Middle frontal gyrus (tissue), 1 donor: Measurements from ENCODE around the gene MAP7.
"Not testable (repeated sequence)": the region's sequence is repeated elsewhere in the genome, so short reads cannot be mapped to it uniquely, and the experiment has no call there.

Experiments
- DNase-seq: peaks from one replicate; pipeline ENCODE4 v3.0.0-alpha.2; 2015; ENCODE audit warnings: low spot score; ENCODE audit errors: extremely low spot score

The MAP7 gene

DNA sequence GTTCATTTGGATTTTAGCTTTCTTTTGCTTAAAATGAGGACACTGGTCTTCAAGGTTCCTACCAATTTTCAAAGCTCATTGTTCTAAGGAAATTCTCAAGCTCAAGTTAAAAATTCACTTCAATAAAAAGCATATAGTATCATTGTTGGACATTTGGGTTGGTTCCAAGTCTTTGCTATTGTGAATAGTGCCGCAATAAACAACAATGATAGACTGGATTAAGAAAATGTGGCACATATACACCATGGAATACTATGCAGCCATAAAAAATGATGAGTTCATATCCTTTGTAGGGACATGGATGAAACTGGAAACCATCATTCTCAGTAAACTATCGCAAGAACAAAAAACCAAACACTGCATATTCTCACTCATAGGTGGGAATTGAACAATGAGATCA, 159.3 kb downstream of the MAP7 start:
- not testable (repeated sequence) for DNase-seq

DNA sequence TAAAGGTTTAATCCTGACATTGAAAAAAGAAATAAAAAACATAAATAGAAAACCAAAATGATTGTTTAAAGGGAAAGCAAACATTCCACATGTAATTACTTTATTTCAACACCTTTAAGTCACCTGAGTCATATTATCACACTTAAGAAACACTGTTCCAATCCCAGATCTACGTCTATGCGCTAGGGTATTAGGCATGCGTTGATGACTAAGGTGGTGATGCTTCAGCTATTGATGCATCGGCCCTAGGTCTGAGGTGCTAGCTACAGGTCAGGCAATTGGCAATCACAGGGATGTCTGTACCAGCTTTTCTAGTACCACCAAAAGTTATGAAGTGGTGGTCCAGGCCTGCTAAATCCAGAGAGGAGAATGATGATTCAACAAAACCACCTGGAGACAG, 162.9 kb downstream of the MAP7 start:
- no peak for DNase-seq

DNA sequence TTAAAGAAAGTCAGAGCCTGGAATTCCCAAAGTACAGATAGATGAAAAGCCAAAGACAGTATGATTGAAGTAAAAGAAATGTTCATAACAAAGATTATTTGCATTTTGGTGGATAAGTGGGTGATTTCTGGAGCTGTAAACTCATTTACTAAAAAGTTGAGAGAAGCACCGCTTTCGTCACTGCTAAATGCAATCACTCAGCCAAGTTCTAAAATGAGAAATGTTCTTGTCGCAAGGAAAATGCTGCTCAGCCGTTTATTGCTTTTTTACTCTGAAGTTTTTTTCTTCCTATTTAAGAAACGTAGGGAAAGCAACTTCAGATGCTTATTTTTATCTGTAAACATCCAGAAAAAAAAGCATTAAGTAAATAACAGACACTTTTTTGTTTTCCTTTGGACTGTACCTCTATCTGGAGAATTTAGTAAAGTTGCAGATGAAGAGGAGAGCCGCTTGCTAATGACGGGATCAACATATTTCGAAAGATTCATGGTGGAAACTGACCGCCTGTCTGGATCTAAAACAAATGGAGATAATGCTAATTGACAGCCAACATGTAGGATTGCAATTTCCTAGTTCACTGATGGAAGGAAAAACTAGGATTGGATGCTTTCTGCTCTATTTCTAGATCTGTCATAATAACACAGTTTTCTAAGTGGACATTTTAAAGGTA, 166.8 kb downstream of the MAP7 start:
- DNase-seq: no peak

DNA sequence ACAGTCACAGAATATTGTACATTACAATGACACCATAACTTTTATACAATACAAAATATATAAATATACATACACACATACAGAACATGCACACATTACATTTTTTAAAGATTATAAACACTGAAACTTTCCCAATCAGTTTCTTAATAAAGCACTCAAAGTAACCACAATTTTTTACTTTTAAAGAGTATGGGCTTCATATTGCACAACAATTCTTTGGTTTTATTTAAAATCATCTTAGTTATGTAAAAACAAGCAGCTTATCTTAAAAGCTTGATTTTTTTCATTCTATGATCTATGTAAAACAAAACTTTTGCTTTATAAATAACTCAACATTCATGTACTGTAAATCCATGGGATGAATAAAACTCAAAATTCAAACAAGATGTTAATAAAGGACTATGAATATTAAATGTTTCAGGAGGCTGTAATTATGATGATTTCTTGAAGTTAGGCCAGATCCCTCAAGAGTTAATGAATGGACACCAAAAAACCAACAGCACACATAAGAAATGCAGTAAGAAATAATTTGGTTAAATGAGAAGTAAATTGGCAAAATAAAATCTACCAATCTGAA, 167.5 kb downstream of the MAP7 start:
- DNase-seq: no peak

DNA sequence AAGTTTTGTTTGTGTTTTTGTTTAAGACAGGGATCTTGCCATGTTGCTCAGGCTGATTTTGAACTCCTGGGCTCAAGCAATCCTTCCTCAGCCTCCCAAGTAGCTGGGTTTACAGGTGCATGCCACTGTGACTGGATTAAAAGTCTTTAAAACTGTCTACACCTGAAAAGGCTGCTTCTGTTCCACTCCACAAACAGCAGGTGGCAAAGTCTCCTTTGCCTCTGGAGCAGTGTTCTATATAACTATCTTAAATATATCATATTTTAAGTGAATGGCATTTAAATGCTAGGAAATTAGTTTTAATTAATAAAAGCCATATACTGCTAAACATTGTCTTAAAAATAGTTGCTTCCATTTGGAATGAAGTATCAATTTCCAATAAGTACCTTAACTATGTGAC, 171.3 kb downstream of the MAP7 start:
- DNase-seq: no peak

DNA sequence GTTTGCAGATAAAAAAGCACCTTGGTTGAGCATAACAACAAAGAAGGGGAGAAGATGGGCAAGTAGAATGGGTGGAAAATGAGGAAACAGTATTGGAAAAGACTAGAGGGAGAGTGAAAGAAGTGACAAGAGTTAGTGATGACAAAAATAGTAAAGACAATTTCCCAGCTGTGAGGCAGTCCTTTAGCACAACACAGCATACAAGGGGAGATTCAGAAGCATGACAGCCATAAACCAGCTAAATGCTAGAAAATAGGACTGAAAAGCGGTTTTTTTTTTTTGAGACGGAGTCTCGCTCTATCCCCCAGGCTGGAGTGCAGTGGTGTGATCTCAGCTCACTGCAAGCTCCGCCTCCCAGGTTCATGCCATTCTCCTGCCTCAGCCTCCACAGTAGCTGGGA, 174.4 kb downstream of the MAP7 start:
- not testable (repeated sequence) for DNase-seq

DNA sequence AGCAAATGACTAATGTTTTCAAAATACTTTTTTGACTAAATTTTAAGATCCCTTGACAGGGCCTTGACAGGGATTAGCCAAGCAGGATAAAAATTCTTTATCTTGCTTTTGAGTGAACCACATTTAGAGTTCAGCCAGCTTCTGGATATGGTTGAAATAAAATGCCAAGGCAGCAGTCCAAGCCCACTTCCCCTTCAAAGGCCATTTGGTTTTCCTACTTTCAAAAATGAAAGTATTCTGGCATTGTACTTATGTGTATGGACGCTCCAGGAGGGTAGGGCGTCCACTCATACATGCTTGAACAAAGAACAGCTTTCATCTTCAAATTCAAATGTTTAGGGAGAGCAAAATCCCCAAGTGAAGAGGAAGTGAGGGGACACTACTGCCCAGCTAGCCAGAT, 178.3 kb downstream of the MAP7 start:
- no peak for DNase-seq

DNA sequence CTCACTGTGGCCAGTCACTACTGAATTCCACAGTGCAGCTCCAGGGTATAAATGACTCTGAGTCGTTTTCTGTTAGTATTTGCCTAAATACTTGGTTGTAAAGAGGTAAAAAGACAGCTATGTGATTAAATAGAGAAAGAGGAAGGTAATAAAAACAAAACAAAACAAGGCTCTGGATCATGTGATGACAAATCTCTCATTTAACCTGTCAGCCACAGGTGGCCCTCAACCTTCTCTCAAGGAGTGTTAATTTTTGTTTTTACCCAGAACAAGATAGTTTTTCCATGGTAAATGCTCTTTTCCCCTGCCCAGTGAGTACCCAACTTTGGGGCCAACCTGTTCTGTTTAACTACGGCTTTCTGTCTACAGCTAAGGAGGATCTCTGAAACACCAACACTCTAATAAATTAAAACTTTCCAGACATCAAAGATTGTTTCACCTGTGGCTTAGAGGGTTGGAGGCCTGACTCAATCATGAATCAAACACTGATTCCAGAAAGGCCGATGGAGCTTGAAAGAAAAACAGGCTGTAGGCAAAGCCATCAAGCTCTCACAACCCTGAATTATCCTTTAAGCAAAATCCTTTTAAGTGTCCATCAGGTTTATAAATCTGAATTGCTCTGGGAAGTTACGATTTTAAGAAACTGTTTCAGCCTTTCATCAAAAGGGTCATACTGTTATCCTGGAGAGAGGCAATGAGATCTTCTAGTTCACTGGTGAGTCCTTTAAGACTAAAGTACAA, 179.1 kb downstream of the MAP7 start:
- DNase-seq: no peak

DNA sequence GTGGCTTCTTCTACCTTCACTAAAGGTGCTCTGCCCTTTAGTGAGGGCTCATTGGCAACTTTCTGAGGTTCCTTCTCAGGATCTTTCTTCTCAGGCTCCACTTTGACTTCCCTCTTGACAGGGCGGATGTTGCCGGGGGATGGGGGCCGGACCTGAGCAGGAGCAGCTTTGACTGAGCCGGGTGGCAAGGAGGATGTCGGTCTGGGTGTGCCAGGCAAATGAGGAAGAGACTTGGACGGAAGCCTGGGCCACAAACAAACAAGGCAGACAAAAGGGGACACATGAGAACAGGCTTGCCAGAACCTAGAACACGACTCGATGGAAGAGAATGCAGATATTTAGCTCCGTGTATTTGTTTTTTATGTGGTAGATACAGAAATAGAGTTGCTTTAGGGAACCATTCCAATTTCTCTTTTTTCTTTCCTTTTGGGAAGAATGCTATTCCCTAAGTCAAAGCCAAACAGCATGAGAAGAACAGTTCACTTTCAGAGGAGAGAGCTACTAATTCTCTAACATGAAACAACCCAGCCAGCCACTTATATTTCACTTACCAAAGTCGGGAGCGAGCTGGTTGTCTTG, 184.4 kb downstream of the MAP7 start:
- DNase-seq: no peak

DNA sequence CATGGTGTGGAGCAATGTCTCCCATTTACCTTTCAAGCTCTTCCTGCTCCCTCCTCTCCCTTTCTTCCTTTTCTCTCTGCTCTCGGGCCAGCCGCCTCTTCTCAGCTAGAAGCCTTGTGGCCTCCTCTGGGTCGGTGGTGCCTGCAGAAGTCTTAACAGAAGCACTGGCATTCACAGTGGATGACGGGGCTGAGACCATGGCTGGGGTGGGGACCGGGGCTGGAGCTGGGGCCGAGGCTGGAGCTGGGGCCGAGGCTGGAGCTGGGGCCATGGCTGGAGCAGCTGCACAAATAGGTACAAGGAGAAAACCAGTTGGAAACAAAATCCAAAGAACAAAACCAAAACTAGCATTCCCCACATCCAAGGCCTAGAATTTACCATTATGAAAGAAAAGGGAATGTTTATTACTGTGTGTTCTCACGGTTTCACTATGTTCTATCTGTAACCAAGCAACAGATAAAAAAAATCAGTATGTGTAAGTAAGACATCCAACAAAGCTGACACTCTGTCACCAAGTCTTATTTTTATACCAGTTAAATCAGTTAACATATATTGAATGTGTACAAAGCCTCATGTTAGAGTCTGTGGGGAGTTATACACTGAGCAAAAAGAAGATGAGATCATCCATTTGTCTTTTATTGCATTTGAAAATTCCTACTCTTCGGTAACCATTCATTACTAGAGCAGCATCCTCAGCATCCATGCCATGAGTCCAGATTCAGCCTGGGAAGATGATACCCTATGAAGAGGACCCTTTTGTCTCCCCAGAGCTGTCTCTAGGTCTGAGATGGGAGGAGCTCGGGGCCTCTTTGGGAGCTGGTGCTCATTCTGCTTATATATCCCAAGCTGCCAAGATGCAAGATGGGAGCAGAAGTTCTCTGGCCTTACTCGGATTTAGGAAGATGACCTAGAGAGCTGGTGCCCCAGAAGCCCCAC, 187.5 kb downstream of the MAP7 start:
- DNase-seq: no peak

DNA sequence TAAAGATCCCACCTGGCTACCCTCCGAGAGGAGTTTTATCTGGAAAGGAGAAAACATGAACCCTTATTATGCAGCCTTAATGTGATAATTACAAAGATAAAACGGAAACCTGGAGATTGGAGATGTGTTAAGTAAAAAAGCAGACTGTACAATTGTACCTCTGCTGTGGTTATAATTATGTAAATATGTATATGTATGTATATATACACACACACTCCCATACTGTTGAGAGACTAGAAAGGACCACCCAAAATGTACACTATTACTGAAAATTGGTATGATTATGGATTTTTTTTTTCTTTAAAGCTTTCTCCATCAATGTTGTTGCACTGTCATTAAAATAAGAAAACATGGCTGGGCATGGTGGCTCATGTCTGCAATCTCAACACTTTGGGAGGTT, 188.4 kb downstream of the MAP7 start:
- no peak for DNase-seq

DNA sequence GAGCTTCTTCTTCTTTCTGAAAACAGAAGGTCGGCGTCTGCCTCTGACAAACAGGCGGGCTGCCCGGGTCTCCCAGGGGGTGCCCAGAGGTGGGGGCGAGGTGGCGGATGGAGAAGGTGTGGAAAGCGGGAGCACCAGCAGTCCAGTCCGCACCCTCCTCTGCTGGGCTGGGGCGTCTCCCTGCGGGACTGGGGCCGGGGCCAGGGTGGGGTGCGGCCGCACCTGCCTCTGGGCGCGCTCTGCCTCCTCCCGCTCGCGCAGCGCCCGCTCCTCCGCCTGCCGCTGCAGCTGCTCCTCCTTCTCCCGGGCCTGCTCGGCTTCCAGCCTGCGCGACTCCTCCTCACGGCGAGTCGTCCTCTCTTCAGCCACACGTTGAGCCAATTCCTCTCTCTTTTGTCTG, 189.4 kb downstream of the MAP7 start:
- no peak for DNase-seq

DNA sequence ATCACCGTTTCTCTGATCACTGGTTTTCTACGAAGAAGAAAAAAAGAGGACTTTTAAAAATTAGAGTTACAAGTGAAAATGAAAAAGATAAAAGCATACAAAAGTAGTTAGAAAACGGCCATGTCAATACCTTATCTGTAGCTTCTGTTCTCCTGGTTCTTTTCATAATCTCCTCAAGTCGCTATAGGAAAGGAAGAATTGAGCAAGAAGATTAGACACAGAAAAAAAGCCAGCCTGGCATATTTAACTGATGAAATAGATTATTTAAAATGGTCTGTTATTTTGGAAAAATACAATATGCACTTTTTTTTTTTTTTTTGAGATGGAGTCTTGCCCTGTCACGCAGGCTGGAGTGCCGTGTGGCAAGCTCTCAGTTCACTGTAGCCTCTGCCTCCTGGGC, 190.4 kb downstream of the MAP7 start:
- no peak for DNase-seq

DNA sequence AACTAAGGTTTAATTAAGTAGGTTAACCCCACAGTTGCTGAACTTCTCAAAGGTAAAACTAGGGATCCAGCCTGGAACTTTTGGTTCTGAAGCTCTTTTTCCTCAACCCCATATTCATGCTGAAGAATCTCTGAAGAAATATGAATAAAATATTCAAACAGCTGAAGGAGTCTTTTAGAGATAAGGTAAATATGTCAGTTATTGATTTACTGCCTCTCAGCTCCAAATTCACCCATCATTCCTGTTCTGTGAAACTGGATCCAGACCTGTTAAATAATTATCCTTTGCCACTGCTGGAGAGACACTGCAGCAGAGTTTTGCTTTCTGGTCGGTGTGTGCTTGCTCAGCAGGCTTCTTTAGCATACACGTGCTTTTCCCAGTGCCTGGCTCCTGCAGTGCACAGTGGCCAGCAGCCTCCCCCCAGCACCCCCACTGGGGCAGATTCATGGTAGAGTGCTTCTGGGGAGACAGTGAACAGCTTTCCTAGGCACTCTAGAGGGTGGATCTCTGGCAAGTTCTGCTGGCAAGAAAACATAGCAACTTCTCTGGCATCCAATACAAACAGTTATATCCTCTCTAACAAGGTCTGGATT, 198.6 kb downstream of the MAP7 start:
- no peak for DNase-seq

DNA sequence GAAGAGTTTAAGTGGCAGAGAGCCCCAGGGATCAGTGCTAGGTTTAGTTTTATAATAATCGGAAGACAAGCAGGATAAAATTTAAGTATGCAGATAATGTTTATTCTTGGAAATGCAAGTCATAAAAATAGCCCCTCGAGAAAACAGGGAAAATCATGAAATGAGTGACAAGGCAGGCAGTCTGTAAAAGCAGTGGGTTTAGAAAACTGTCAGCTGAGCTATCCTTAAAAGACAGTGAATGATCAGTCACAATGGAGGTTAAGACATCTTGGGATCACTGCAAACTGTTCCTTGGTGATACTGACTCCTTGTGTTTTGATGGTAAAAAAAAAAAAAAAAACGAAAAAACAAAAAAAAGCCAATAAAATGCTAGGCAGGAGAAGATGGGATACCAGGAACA, 199.3 kb downstream of the MAP7 start:
- no peak for DNase-seq

DNA sequence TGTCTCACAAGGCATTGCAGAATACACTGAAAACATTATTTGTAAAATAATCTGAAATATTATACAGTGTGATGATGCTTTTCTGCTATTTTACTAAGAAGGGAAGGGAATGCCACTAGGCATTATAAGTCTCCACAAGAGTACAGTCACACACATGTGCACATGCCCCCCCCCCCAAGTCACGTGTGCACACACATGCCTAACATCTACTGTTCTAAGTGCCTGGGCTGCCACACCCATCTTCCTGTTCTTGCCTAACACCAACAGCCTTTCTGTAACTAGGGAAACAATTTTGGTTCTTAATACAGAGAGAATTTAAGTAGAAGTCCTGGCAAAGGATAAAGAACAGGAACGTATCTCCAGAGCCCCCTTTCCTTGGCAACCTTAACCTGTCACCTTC, 202.4 kb downstream of the MAP7 start:
- no peak for DNase-seq

DNA sequence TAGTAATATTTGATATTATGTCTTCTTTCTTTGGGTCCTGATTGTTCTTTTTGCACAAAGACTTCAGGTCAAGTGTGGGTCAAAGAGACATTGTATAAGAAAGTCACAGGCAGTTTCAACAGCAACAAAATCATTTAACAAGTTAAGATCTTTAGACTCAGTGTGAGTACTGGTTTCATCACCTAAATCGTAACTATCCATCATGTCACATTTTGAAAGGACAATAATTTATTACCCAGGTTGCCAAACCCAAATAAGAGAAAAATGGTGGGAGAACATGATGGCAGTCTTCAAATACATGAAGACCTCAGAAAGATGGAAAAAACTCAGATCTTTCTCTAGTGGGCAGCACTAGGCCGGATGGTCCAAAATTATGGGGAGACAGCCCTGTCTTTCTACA, 205.1 kb downstream of the MAP7 start:
- no peak for DNase-seq

DNA sequence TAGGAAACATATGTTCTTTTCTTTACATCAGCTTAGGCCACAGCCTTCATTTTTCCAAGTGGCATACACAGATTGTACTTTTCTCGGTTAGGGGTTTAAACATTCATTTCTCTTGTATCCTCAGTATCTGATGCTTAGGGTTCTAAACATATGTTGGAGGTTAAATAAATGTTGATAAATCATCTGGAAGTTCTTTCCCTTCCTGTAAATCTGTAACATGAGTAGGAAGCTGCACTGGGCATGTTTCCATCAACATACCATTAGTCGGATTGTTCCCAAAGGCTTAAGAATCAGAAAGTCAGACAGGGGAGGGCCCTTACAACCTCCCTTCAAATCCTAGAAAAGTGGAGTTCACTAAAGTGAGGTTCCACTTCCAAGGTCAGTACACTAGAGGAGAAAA, 205.8 kb downstream of the MAP7 start:
- DNase-seq: no peak

DNA sequence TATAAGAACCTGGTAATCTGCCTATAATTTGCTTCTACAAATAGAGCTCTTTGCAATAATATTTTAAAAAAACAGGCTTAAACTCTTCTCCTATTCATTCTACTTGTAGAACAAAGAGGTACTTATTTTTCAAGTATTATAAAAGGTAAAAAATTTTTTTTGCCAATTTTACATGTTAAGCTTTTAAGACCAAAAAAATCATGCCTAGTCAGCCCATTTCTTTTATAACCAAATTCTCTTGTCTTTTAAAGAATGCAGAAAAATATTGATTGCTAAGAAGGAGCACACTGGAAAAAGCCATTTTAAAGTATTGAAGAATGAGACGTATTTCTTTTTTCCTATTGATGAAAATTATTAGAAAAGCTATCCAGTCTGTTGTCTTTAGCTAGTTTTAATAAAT, 206.5 kb downstream of the MAP7 start:
- no peak for DNase-seq

DNA sequence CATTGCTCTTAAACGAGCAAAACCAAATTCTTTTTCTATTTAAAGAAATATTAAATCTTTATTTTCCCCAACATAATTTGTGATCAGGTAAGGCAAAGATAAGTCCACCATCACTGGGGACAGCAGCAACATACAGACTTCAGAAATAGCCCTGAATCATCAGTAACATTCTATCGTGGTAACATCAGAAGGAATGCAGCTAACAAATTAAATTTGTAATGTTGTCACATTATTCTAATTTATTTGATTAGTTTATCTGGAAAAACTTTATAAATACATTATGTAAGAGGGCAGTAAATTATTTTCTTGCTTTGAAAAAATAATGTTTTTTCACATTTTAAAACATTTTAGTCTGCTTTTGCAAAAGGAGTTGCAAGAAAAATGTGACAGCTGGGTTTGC, 206.9 kb downstream of the MAP7 start:
- DNase-seq: no peak

DNA sequence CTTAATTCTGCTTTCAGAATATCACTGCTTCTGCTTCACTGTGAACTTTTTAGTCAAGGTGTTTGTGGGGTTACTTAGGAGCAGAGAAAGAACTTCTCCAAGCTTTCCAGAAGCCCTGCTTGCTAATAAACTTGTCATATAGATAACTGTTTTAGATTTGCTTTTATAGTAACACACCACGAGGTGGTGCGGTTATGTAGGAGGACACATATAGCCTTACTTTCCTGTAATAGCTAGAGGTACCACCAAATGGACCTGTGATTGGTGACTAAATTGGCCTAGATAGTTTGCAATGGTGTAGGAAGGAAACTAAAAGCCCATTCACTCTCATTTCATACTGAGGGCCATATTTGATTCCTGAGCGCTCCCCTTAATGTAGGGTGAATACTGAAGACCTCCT, 208.3 kb downstream of the MAP7 start:
- DNase-seq: no peak
